GM23338 (cell line): ENCODE results near the gene TTBK2.

ENCODE experiments used
- CREB1 ChIP-seq: fragments of 250-450 bp; sonication (Bioruptor Pico); IDR thresholded peaks from 2 replicates; pipeline ENCODE4 v1.5.0; 2020; ENCODE audit warnings: low read depth, mild to moderate bottlenecking, moderate library complexity
- CTCF ChIP-seq, 2 experiments: fragments of 200-600 bp in 1 of 2; sonication (generic) in 1 of 2; conservative IDR thresholded peaks; 2 replicates each; pipeline versions ENCODE4 v1.5.1 to v1.6.1; 2016 to 2017; ENCODE audit warnings: antibody characterized with exemption in 2 of 2, low read depth in 2 of 2, mild to moderate bottlenecking in 2 of 2, moderate library complexity in 1 of 2
- EZH2 ChIP-seq: fragments of 200-600 bp; sonication (generic); IDR thresholded peaks from one replicate; pipeline ENCODE4 v1.8.0; 2017; ENCODE audit warnings: antibody characterized with exemption, mild to moderate bottlenecking, low read depth; ENCODE audit not compliant: unreplicated experiment
- POLR2AphosphoS5 ChIP-seq: IDR thresholded peaks from 2 replicates; pipeline ENCODE4 v1.6.1; 2016; ENCODE audit warnings: antibody characterized with exemption, low read depth
- REST ChIP-seq: IDR thresholded peaks from one replicate; pipeline ENCODE4 v1.6.1; 2018; ENCODE audit warnings: antibody characterized with exemption; ENCODE audit not compliant: unreplicated experiment

- TF ChIP-seq CREB1 (CRISPR knock-in tag) (no peak), POLR2AphosphoS5 (no peak), CTCF (conservative IDR thresholded peaks at IDR 0.05; ENCODE audit: low read depth in 2 of 2) (no peak), REST (no peak), EZH2 (no peak)
These were observed 192.0 kb downstream of the TTBK2 start for GRCh38 chr15:42728560-42728959.
